Nephron (organoid): ENCODE measurements around the gene DZIP1.

ENCODE experiments used
- H3K27ac Mint-ChIP-seq, 3 experiments: 2 replicates each; pipeline ENCODE4 v1.8.0; 2020; ENCODE audit warnings: mixed read lengths in 3 of 3, mild to moderate bottlenecking in 2 of 3, moderate library complexity in 1 of 3
- H3K27me3 Mint-ChIP-seq: 2 replicates; pipeline ENCODE4 v1.8.0; 2021; ENCODE audit warnings: low read depth, mild to moderate bottlenecking, moderate library complexity, mixed read lengths
- H3K36me3 Mint-ChIP-seq: 2 replicates; pipeline ENCODE4 v1.8.0; 2020; ENCODE audit warnings: low read depth, mixed read lengths
- H3K4me1 Mint-ChIP-seq: 2 replicates; pipeline ENCODE4 v1.8.0; 2020; ENCODE audit warnings: mixed read lengths
- H3K4me3 Mint-ChIP-seq, 3 experiments: 2 replicates each; pipeline ENCODE4 v1.8.0; 2020; ENCODE audit warnings: mild to moderate bottlenecking in 3 of 3, mixed read lengths in 3 of 3, moderate library complexity in 2 of 3
- H3K9me3 Mint-ChIP-seq: 2 replicates; pipeline ENCODE4 v1.8.0; 2020; ENCODE audit warnings: mixed read lengths
- CTCF ChIP-seq, 3 experiments: fragments of 200-600 bp; sonication (generic); IDR thresholded peaks; one replicate each; pipeline ENCODE4 v1.5.0; 2021; ENCODE audit warnings: antibody characterized with exemption in 3 of 3; ENCODE audit not compliant: unreplicated experiment in 3 of 3

Gene DZIP1

DNA sequence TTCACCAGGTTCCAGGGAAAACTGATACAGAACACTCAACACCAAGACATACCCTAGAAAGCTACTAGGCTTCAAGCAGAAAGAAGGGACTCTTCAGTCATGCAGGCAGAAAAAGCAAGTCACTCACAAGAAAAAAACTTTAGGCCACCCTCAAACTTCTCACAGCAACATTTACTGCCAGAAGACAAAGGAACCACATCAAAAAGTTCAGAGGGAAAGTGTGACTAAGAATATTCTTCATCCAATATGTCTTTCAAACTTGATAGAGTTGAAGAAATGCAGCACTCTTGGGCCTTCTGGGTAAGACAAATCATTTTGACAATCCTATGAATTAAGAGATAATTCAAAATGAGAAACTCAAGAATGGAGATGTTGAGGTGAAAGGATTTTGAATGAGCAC, 7.7 kb downstream of the DZIP1 start:
- H3K4me1 Mint-ChIP-seq = peaks cover 13% of the 10 kb centered on the region
- peaks cover 72% of the 10 kb centered on the region for H3K36me3 Mint-ChIP-seq
- H3K9me3 Mint-ChIP-seq = no peaks in the 10 kb centered on the region
- TF ChIP-seq CTCF (IDR thresholded peaks at IDR 0.05; ENCODE audit: unreplicated experiment in 3 of 3) = no peak
- no peak overlapping the region for H3K4me3 Mint-ChIP-seq
- H3K27me3 Mint-ChIP-seq = no peaks in the 10 kb centered on the region
- no peak overlapping the region for H3K27ac Mint-ChIP-seq

DNA sequence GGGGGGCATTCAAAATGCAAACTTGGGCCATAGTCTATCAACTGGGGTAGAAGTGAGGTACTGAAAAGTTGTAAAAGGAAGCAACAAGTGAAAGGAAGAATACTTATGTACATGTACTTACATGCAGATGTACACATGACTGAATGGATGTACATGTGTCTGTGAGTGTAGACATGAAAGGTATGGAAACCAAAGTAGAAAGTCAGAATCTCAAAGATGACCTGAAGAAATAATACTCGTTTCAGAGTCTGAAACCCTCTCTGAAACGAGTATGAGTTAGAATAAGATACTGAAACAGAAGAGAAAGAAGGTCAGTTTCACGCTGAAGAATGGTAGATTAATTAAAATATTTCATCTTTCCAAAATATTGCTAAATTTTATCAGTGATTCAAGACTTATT, 13.9 kb downstream of the DZIP1 start:
- H3K27ac Mint-ChIP-seq = no peak overlapping the region
- no peaks in the 10 kb centered on the region for H3K4me1 Mint-ChIP-seq
- no peak for TF ChIP-seq CTCF (IDR thresholded peaks at IDR 0.05; ENCODE audit: unreplicated experiment in 3 of 3)
- H3K4me3 Mint-ChIP-seq = no peak overlapping the region
- H3K36me3 Mint-ChIP-seq = peaks cover 92% of the 10 kb centered on the region
- no peaks in the 10 kb centered on the region for H3K27me3 Mint-ChIP-seq
- peaks cover 13% of the 10 kb centered on the region for H3K9me3 Mint-ChIP-seq

DNA sequence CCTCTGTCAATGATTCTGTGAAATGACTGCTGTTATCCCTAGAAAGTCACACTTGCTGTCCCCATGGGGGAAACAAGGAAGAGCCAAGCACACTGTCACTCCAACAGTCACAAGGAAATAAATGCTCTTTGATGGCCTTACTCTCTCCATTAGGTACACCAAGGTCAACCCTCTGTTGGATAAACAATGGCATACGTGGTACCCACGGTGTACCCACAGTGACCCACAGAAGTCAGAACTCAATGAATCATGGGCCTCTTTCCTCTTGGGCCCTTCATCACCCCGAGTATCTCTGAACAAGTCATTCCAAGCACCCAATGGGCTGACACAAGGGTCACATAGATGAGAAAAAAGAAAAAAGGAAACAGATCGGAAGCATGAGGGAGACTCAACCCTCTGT, 15.4 kb downstream of the DZIP1 start:
- no peaks in the 10 kb centered on the region for H3K27me3 Mint-ChIP-seq

DNA sequence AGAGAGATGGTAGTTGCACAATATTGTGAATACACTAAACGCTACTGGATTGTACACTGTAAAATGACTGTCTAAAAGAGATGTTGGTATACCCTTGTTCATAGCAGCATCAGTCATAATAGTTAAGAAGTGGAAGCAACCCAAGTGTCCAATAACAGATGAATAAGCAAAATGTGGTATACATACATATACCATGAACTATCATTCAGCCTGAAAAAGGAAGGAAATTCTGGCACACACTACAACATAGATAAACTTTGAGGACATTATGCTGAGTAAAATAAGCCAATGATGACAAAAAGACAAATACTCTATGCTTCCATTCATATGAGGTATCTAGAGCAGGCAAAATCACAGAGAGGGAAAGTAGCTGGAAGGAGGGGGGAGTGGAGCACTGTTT, 16.0 kb downstream of the DZIP1 start:
- no peak for TF ChIP-seq CTCF (IDR thresholded peaks at IDR 0.05; ENCODE audit: unreplicated experiment in 3 of 3)
- Mint-ChIP-seq H3K4me1 (no peaks in the 10 kb centered on the region), H3K27ac (no peak overlapping the region), H3K36me3 (peaks cover 95% of the 10 kb centered on the region), H3K4me3 (no peak overlapping the region), H3K9me3 (peaks cover 13% of the 10 kb centered on the region), H3K27me3 (no peaks in the 10 kb centered on the region)

More for the DNA sequence above, 15.4 kb downstream of the DZIP1 start:
- Mint-ChIP-seq H3K4me1 (no peaks in the 10 kb centered on the region), H3K36me3 (peaks cover 94% of the 10 kb centered on the region), H3K27ac (no peak overlapping the region), H3K4me3 (no peak overlapping the region), H3K9me3 (peaks cover 13% of the 10 kb centered on the region)
- no peak for TF ChIP-seq CTCF (IDR thresholded peaks at IDR 0.05; ENCODE audit: unreplicated experiment in 3 of 3)

DNA sequence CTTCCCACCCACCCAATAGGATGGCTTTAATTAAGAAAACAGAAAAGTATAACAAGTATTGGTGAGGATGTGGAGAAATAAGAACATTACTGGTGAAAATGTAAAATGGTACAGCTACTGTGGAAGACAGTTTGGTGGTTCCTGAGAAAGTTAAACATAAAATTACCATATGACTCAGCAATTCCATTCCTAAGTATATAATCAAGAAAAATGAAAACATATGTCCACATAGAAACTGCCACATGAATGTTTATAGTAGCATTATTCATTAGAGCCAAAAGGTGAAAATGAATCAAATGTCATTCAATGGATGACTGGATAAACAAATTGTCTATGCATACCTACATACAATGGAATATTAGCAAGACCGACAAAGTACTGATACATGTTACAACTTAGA, 16.9 kb downstream of the DZIP1 start:
- Mint-ChIP-seq H3K9me3 (peaks cover 13% of the 10 kb centered on the region), H3K4me3 (no peak overlapping the region), H3K36me3 (peaks cover 92% of the 10 kb centered on the region), H3K4me1 (no peaks in the 10 kb centered on the region), H3K27me3 (no peaks in the 10 kb centered on the region), H3K27ac (no peak overlapping the region)
- TF ChIP-seq CTCF (IDR thresholded peaks at IDR 0.05; ENCODE audit: unreplicated experiment in 3 of 3) = no peak

DNA sequence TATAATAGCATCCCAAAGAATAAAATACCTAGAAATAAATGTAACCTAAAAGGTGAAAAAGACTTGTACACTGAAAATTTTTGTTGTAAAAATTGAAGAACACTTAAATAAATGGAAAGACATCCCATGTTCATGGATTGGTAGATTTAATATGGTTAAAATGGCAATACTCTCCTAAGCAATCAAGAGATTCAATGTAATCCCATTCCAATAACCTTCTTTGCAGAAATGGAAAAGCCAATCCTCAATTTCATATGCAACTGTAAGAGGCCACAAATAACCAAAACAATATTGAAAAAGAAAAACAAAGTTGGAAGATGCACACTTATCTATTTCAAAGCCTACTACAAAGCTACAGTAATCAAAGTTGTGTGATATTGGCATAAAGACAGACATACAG, 17.7 kb downstream of the DZIP1 start:
- H3K4me3 Mint-ChIP-seq = no peak overlapping the region
- H3K27me3 Mint-ChIP-seq = no peaks in the 10 kb centered on the region
- no peak overlapping the region for H3K27ac Mint-ChIP-seq
- no peak for TF ChIP-seq CTCF (IDR thresholded peaks at IDR 0.05; ENCODE audit: unreplicated experiment in 3 of 3)
- no peaks in the 10 kb centered on the region for H3K4me1 Mint-ChIP-seq
- H3K9me3 Mint-ChIP-seq = peaks cover 13% of the 10 kb centered on the region
- H3K36me3 Mint-ChIP-seq = peaks cover 92% of the 10 kb centered on the region
